Measurements from ENCODE around the gene TDRD1.
"Not testable (repeated sequence)": the region's sequence is repeated elsewhere in the genome, so short reads cannot be mapped to it uniquely, and the experiment has no call there.

Gene TDRD1

GRCh38 chr10:114179148-114179547 lies at the start of gene TDRD1:
TDRD1 (plus strand) TSS chr10:114179353; CDS start chr10:114187832, 8,479 bp downstream.
- DNase-seq (ENCODE audit: low read depth, low spot score) = no peak

- DNase-seq (ENCODE audit: low read depth, low spot score) = no peak
These were observed 48.1 kb upstream of the TDRD1 start for GRCh38 chr10:114131094-114131493.

DNA sequence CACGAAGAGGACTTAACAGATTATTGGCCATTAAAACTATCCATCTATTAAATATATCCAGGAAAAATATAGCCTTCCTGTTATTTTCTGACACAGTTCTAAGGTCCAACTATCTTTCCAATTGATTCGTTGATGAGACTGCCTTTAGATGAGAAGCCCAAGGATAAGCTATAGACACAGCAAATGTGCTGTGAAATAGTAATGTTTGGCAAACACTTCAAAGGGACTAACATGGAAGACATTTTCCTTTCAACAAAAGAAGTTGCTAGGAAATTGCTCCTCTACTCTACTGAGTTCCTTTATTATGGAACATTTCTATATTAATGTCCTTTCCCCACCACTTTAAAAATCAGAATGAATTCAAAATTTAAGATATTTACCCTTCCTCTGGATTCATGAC lies 43.7 kb upstream of the TDRD1 start:
- DNase-seq (ENCODE audit: low read depth, low spot score) = no peak

DNA sequence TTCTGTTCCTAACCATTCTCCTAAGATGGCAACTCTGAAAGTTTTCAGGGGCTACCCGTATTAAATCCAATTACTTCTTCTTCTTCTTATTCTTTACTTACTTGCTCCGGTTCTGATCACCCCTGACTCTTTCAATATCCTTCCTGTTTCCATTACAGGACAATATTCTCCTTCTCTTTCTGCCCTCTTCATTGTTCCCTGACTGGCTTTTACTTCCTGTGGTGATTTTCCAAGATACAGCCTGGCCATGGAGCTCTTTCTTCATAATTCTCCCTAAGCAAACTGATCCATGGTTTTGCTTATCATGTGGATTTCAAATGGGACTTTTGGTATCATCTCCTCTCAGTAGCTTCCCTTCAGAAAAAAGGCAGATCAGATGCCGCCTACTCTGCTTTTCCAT lies 40.6 kb upstream of the TDRD1 start:
- DNase-seq (ENCODE audit: low read depth, low spot score) = no peak

DNA sequence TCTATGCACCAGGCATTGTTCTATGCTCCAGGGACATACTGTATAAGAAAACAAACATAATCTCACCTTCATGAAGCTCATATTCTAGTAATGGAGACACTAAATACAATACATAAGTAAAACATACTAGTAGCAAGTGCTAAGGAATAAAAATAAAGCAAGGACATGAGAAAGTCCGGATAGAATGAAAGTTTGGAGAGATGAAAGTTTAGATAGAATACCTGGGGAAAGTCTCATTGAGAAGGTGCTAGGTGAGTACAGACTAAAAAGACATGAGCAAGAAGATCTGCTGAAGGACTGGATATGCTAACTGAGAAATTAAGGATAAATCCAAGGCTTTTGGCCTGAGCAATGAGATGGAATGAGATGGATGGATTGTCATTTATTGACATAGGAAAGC lies 39.1 kb upstream of the TDRD1 start:
- DNase-seq (ENCODE audit: low read depth, low spot score) = no peak

- DNase-seq (ENCODE audit: low read depth, low spot score) = not testable (repeated sequence)
These were observed 38.3 kb upstream of the TDRD1 start for GRCh38 chr10:114140827-114141226.

DNA sequence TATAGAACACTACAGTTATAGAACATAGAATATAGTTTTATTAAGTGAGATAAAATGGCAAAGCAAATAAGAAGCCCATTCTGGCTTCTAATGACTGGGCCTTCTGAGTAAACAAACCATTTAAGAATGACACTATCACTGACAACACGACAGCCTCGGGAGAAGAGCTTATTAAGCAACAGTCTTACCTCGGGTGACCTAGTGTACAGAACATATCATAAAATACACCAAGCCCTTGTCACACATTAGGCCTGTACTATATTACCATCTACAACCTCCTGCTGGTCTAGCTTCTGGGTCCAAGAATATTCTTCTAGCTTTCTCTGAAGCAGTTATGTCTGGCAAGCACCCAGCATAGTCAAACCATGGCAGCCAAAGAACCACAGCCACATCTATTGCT lies 37.1 kb upstream of the TDRD1 start:
- no peak for DNase-seq (ENCODE audit: low read depth, low spot score)

DNA sequence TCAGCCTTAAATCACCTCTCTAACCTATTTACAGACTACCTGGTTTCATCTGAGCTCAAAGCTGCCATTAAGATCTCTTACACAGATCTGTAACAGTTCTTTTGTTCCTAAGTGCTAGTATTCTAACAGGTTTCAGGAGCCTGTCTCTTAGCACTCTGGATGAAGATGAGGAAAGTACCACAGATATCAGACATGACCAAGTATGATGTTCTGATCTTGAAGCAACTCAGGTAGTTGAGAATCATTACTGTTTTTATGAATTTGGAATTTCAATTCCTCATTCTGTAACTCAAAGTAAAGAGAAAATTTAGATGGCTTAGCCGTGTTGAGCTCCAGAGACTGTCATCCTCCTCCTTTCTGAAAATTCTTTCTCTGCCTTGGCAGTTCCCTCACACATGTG lies 36.0 kb upstream of the TDRD1 start:
- DNase-seq (ENCODE audit: low read depth, low spot score) = no peak

- DNase-seq (ENCODE audit: low read depth, low spot score) = not testable (repeated sequence)
These were observed 29.7 kb upstream of the TDRD1 start for GRCh38 chr10:114149476-114149875.

DNA sequence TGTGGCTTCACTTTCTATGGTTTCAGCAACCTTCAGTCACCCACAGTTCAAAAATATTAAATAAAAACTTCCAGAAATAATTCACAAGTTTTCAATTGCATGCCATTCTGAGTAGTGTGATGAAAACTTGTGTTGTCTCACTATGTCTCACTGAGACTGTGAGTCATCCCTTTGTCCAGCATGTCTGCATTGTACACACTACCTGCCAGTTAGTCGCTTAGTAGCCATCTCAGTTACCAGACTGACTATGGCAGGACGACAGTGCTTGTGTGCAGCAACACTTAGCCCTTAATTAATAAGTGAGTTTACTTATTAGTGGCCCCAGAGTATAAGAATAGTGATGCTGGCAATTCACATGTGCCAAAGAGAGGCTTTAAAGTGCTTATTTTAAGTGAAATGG lies 27.7 kb upstream of the TDRD1 start:
- DNase-seq (ENCODE audit: low read depth, low spot score) = peak; percentile 82

GRCh38 chr10:114151892-114152291 lies 27.3 kb upstream of the TDRD1 start:
- DNase-seq (ENCODE audit: low read depth, low spot score) = no peak

DNA sequence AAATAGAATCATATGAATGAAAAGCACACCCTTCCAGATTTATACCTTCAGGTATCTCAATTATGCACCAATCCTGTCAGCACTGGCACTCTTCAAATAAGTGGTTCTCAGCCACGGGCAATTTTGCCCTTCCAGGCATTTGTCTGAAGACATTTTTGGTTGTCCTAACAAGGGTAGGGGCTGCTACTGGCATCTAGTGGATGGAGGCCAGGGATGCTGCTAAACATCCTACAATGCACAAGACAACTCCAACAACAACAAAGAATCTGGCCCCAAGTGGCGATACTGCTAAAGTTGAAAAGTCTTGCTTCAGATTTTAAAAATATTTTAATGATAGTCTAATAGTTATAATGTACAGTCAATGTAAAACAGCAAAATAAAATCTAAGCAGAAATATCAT lies 21.2 kb upstream of the TDRD1 start:
- DNase-seq (ENCODE audit: low read depth, low spot score) = no peak

- no peak for DNase-seq (ENCODE audit: low read depth, low spot score)
These were observed 16.1 kb upstream of the TDRD1 start for GRCh38 chr10:114163062-114163461.

DNA sequence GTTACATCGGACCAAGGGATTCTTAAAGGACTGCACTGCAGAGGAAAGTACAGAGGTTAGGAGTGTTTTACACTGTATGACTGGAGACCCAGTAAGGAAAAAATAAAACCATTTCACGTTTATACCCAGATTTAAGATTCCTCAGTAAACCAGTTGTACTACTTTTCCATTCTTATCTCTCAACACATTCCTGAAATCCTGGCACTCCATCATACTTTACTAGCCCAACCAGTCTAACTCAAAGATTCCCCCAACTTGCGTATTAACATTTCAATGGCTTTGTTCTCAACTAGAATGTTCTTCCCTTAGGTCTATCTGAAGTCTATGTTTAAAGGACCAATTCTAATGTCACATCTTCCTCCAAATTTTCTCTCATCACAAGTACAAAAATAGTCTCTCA lies 13.1 kb upstream of the TDRD1 start:
- peak; percentile 54 for DNase-seq (ENCODE audit: low read depth, low spot score)

GRCh38 chr10:114166494-114166893 lies 12.7 kb upstream of the TDRD1 start:
- no peak for DNase-seq (ENCODE audit: low read depth, low spot score)

- DNase-seq (ENCODE audit: low read depth, low spot score) = no peak
These were observed 11.2 kb upstream of the TDRD1 start for GRCh38 chr10:114167985-114168384.

DNA sequence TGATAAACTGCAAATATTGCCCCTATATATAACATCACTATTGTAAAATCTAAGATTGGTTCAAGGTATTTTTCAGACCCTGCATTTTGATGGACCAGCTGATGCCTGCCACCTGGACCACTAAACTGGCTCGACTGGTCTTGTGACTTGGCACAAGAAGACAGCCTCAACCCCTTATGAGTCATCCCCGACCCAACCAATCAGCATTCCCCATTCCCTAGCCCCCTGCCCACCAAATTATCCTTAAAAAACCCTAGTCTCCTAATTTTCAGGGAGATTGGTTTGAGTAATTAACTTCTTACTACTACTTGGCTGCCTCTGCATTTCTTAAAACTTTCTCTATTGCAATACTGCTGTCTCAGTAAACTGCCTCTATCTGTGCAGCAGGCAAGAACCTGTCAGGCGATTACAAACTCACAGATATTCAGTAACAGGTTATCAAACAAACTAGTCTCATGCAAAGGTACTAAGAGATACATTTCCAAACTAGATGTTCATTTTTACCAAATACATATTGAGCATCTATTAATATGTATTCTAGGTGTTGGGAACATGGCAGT lies 10.6 kb upstream of the TDRD1 start:
- DNase-seq (ENCODE audit: low read depth, low spot score) = no peak

DNA sequence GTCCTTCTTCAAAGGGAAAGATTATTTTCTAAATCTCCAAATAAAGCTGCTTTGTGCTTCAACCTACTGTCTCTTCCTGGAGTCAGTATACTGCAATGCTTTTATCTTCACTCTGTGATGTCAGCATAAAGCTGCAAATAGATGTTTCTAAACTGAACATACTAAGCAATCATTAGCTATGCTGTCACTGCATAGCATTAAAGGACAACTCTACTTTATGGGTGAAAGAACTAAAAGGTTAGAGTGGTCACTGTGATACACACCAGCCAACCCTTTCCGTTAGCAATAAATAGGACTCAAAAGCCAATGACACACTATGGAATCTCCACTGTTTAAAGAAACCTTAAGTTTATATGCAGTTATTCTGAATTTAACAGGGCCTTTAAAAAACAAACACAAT lies 6.9 kb upstream of the TDRD1 start:
- DNase-seq (ENCODE audit: low read depth, low spot score) = peak; percentile 6

GRCh38 chr10:114172776-114173602 lies 6.2 kb upstream of the TDRD1 start:
- peak; percentile 1 for DNase-seq (ENCODE audit: low read depth, low spot score)

DNA sequence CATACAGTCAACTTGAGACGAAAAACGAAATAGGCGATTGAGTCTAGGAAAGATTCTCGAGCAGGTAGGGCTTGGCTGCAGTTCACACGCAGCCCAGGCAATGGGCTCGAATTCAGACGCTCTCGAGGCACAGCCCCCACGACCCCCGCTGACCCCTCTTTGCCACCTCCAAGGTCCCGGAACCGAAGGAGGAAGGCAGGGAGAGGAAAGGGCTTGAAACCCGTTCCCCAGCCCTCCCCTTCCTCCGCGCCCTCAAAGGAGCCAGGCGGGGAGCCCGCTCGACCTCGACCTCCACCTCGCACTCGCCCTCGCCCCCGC lies 5.6 kb upstream of the TDRD1 start:
- DNase-seq (ENCODE audit: low read depth, low spot score) = peak; percentile 30

DNA sequence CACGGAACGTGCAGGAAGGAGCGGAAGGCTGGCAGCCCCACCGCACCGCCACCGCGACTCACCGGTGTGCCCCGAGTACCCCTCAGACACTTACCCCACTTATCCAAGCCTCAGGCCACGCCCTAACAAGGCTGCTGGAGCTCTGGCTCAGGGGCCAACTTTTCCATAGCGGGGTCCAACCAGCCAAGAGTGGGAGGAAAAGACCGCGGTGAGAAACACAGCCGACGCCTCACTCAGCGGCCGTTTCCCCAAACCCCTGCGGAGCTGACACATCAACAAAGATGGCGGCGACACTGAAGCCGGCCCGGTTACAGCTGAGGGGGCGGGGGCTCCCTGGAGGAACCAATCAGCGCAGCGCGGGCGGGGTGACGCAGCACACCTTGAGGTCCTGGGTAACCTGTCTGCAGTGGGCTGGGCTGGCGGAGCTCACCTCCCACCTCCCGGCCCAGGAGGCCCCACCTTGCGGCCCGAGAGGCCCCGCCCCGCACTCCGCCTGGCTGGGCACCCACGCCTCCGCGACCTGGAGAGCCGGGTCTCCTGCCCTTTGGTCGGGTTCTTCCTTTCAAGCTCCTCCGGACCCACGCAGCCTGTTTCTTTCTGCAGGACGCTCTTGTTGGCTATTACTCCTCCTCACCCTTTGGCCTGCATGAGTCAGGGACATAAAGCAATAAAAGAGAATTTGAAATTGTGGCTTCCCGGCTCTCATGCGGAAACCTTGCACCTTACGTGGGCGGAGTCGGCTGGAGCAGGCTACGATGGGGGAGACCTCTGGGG lies 5.0 kb upstream of the TDRD1 start, which contains the start of gene CCDC186:
Gene CCDC186 (minus strand): TSS at position 283 of the 774 bp plus-strand sequence. CDS start 10,935 bp downstream, outside the sequence.
- peak; percentile 97 for DNase-seq (ENCODE audit: low read depth, low spot score)

DNA sequence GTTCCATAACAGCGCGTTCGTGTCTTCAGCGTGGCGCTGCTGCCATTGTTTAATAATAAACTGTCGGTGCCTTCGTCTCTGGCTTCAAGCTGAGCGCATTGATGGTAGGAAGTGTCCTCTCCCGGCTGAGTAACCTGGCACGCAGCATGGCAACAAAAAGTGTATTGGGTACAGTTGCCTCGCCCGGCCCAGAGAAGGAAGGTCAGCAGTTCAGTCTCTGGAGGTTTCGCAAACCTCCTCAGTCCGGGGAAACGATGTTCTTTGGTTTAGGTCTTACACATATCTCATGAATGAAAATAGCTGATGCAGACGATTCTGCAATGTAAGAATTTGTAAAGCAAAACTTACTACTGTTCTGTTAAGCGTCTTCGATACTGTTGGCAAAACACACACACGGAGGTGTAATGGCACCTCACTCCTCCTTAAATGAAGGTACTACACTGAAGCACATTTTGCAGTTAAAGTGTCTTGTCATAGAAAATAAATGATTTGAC lies 4.4 kb upstream of the TDRD1 start:
- no peak for DNase-seq (ENCODE audit: low read depth, low spot score)

Measured in astrocyte of the hippocampus (primary cell).